Measurements from ENCODE around the gene VPS13D. TPM values are rescaled to one million over a fixed set of nuclear protein-coding genes. Genes with fewer than 3 reads are reported as not detected.

VPS13D gene
- polyA plus RNA-seq, 3 donors: 26.8 to 31.3 (median 27.1) TPM

DNA sequence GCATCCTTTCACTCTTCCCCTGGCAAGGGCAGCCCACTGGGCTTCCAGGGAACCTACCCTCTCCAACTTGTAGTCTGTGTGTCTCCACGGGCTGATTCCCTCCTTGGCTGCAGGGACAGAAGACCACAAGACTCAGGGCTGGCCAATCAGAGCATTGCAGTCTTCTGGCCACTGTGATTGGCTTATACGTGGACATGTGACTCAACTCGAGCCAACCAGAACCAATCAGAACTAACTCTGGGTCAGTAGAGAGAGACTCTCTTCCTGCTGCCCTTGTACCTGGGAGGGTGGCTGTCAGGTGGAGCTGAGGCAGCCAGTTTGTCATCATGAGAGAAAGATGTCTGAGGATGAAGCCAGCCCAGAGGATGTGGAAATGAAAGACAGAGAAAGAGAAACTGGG lies 324.1 kb downstream of the VPS13D start:
- no peak for DNase-seq

DNA sequence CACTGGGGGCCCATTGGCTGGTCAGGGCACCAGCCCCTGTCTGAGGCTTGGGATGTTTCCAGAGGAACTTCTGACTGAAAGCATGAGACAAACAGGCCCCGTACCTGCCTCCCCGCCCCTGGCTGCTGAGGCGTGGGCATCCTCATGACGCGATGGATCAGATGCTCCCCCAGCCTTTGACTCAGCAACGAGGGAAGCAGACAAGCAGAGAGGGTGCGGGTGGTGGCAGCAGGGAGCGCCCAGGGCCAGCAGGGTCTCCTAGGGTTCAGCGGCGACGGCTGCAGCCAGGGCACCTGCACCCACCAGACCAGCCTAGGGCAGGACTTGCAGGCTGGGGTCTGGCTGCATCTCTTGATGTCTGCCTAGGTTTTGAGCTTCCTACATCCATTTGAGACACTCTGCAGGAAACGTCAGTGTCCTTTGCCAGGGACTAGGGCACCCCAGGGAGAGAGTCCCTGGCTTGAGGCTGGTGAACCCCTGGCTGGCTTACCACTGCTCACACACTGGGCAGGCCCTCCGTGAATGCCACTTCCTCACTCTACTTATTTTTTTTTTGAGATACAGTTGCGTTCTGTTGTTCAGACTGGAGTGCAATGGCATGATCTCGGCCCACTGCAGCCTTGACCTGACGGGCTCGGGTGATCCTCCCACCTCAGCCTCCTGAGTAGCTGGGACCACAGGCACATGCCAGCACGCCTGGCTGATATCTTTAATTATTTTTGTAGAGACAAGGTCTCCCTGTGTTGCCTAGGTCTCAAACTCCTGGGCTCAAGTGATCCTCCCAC lies 324.9 kb downstream of the VPS13D start:
- no peak for DNase-seq

DNA sequence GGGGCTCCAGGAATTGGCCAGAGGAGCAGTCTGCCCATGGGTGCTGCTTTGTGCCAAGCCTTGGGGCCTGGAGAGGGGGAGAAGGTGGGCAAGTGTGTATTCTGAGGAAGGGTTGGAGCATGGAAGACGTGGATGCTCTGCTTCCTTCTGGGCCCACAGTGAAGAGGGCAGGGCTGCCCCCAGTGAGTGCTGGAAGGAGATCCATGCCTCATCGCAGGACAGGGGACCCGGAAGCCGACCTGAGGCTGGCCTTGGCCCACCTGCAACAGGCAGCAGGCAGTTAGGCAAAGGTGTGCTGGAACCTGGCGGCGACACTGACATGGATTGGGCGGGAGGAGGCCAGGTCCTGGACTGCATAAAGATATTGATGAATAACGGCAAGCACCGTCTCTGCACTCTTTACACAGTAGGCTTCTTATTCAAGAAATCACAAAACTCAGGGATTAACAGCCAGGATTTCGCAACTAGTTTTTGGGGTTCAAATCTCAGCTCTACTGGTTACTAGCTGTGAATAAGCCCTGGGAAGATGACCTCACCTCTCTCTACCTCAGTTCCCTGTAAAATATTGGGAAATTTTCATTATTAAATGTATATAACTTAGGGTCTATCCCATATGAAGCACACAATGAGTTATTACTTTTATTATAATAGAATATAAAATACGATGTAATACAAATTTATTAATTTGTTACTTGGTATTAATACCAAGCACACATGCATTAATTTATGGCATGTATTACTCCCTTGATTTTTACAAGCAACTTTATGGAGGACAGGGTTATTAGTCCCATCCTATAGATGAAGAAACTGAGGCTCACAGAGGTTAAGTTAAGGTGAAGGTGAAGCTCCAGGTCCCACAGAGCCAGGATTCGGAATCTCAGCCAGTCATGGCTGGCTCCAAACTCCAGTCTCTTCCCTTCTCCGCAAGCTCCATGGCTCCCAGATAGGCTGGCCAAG lies 325.9 kb downstream of the VPS13D start:
- no peak for DNase-seq

DNA sequence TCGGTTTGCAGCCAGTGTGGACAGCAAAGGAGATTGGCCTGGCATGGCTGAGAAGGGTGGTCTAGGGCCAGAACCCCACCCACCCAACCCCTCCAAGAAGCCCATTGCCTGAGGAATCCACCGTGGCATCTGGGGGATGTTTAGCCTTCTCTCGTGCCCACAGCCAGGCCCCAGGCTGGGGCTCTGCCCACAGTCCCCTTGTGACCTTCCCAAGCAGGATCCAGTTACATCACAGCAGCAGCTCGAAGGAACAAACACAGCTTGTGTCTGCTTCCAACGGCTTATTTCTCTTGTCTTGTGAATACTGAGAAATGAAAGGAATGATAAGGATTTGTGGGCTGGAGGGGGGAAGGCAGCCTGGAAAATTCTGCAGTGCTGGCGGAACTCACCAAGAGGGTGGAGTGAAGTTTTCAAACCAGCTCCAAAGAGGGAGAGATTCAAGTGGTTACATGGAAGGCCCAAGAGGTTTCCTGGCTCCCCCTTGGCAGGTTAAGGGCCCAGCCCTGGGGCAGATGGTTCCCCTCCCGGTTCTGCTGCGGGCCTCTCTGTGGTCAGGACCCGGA lies 326.6 kb downstream of the VPS13D start:
- peak; percentile 70 for DNase-seq

DNA sequence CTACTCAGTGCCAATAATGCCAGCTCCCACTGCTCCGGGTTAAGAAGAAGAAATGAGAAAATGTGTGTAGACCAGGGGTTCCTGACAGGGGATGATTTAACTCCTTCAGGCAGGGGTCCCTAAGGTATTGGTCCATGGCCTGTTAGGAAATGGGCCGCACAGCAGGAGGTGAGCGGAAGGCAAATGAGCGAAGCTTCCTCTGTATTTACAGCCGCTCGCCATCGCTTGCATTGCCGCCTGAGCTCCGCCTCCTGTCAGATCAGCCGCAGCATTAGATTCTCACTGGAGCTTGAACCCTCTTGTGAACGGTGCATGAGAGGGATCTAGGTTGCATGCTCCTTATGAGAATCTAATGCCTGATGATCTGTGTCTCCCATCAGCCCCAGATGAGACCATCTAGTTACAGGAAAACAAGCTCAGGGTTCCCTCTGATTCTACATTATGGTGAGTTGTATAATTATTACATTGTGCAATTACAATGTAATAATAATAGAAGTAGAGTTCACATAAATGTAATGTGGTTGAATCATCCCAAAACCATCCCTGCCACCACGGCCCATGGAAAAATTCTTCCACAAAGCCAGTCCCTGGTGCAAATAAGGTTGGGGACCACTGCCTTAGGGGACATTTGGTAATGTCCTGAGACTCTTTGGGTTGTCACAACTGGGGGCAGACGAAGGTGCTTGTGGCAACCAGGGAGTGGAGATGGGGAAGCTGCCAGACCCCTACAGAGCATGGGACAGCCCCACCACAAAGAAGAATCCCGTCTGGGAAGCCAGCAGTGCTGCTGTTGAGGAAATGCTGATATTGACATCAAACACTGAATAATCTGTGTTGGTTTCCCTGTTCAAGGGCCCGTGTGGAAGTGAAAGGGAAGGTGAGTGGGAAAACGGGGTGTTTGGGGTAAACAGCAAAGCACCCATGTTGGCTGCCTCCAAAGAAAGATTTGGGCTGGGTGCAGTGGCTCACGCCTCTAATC lies 327.4 kb downstream of the VPS13D start:
- no peak for DNase-seq

DNA sequence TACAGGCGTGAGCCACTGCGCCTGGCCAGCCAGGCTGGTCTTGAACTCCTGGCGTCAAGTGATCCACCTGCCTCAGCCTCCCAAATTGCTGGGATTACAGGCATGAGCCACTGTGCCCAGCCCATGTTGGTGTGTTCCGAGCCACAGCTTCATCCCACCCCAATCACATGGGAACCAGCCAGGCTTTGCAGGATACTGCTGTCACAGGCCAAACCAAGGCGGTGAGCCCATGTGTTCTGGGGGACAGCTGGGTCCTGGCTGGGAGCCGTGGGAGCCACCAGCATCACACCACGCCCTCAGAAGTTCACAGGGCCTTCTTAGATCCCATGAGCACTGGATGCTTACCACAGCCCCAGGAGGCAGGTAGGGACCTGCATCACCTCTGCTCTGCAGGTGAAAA lies 331.3 kb downstream of the VPS13D start:
- DNase-seq: no peak

Other genes with a start within 250 kb of the VPS13D start
- gene MFN2, start 249.6 kb upstream of the VPS13D start, polyA plus RNA-seq (ENCODE audit: insufficient read length in 3 of 3): 10 to 100 TPM; 69.7 to 70.9 (median 70.0) TPM
- 10 to 100 TPM; 30.2 to 36.5 (median 30.9) TPM for gene MIIP, start 210.5 kb upstream of the VPS13D start, polyA plus RNA-seq (ENCODE audit: insufficient read length in 3 of 3)
- gene TNFRSF8, start 166.7 kb upstream of the VPS13D start, polyA plus RNA-seq (ENCODE audit: insufficient read length in 3 of 3): under 1 TPM; 0.54 to 0.62 (median 0.58) TPM
- 1 to 10 TPM; 5.7 to 7.3 (median 5.9) TPM for gene TNFRSF1B, start 63.0 kb upstream of the VPS13D start, polyA plus RNA-seq (ENCODE audit: insufficient read length in 3 of 3)

Data from renal pelvis (tissue), 4 donors.